Stimulated activated CD8-positive, alpha-beta memory T cell treated with anti-CD3 and anti-CD28 coated beads, Interleukin-12 subunit alpha, Interleukin-12 subunit beta, amount 100 ng/mL, for 24 hours (primary cell): ENCODE measurements around the gene JPH3.

Experiments used
- DNase-seq: peaks from one replicate; pipeline ENCODE4 v3.0.0-alpha.2; 2020; ENCODE audit errors: extremely low read depth

JPH3 gene

GRCh38 chr16:87740909-87741424 is 138.7 kb downstream of the JPH3 start:
- no peak for DNase-seq

GRCh38 chr16:87741700-87742415 is 139.6 kb downstream of the JPH3 start:
- no peak for DNase-seq

DNA sequence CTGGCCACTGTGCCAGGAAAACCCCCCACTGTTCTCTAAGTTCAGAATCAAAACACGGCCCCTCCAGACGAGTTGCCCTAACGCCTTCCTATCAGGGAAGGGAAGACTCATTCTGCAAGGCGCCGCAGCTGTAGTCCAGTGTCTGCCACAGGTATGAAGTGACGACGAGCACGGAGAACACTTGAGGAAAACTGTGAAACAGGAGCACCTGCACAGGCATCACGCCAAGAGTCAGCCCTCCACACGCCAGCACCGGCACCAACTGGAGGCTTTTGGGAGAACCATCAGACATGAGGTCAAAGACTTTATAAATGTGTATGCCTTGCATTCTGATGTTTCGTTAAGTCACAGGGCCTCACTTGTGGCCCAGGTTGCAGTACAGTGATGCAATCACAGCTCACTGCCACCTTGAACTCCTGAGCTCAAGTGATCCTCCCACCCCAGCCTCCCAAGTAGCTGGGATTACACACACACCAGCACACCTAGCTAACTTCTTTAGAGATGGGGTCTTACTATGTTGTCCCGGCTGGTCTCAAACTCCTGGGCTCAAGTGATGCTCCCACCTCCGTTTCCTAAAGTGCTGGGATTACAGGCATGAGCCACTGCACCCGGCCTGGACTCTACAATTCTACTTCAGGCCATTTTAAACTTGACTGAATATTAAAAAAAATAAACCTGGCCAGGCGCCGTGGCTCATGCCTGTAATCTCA is 140.6 kb downstream of the JPH3 start:
- no peak for DNase-seq

DNA sequence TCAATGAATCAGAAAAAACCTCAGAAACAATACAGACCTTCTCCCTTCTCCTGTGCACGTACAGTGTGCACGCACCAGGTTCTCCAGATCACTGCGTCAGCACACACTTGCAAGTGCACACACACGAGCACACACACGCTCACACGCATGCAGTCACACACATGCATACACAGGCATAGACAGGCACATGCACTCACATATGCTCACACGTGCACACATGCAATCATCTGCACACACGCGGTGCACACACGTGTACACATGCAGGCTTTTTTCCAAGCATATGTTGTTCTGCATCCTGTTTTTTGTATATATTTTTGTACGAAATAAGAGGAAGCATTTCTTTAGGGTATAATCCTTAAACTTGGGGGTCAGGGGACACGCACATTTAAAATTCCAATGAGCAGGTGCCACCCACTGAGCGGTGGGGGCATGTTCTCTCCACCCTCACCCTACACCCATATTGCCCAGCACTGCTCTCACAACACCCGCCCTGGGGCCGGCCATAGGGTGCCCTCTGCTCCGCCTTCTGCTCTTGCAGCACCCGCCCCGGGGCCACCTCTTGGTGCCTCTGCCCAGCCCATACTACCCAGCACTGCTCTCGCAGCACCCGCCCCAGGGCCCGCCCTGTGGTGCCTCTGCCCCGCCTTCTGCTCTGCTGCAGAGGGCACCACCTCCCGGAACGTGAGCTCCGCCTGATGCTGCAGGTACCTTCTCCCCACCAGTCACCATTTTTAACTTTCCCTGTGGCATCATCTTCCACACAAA is 142.6 kb downstream of the JPH3 start:
- no peak for DNase-seq

GRCh38 chr16:87746178-87746577 is 143.9 kb downstream of the JPH3 start:
- DNase-seq: no peak
